ENCODE data around the gene KMT5B. TPM values are rescaled to one million over a fixed set of nuclear protein-coding genes. Genes with fewer than 3 reads are reported as not detected.

Gene KMT5B
- total RNA-seq, 1 experiment from 2014 or later = 17.7 TPM

DNA sequence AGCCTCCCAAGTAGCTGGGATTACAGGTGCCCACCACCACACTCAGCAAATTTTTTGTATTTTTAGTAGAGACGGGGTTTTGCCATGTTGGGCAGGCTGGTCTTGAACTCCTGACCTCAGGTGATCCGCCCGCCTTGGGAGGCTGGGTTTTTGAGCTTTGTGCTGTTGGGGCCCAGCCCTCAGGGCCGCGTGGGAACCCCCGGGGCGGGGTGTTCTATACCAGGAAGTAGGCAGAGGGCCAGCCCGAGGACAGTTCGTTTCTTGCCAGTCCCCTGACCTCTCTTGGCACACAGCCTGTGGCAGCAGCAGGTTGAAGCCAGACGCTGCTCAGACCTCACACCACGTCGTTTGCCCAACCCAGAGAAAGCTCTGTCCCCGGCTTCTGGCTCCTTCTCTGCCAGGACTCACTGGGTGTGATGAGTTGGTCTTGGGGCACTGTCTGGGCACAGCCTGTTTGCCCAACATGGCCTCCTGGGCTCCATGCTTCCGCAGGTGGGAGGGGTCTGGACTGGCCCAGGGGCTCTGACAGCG, 67.0 kb downstream of the KMT5B start:
- peak; percentile 33 for DNase-seq (ENCODE audit: low read depth)

DNA sequence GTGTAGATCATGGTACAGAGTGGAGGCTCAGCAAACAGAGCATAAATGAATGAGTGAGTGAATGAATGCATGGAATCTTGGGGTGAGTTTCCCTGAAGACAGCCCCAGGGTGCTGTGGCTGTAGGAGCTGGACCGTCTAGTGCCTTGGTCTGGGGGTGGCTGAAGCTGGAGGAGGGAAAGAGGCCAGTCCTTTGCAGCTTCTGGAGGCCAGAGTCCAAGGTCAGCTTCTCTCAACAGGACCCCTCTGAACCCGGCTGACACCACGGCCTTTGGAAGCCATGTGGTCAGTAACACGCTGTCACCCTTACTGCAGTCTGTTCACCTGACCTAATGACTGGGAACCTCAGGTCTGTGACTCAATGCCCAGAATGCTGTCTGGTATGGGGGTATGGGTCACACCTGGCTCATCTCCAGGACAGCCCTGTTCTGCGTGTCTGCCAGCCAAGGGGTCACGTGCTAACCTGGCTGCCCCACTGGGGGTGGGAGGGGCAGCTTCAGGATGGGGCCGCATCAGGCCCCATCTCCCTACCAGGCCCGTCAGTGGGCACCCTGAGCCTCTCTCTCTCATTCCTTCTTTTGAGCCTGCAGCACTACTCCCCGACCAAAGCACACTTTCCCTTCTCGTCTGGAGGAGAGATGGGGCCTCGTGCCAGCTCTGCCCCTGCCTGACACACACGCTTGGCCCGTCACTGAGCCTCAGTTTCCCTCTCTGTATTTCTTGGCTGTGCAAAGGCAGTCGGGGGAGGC, 67.8 kb downstream of the KMT5B start:
- no peak for DNase-seq (ENCODE audit: low read depth)

DNA sequence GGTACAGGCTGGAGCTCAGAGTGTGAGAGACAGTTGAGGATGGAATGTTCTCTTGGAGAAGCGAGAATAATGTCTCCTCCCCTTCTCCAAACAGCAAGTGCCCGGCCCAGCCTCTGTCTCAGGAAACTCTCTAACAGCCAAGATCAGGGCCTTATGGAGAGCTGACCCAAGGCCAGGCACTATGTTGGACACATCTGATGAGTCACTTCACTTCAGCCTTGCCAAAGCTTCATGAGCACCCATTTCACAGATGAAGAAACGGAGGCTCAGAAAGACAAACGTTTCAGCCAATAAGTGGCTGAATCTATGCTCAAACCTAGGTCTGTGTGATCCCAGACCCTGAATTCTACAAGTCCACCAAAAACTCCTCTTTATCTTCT, 69.8 kb downstream of the KMT5B start:
- DNase-seq (ENCODE audit: low read depth) = no peak

DNA sequence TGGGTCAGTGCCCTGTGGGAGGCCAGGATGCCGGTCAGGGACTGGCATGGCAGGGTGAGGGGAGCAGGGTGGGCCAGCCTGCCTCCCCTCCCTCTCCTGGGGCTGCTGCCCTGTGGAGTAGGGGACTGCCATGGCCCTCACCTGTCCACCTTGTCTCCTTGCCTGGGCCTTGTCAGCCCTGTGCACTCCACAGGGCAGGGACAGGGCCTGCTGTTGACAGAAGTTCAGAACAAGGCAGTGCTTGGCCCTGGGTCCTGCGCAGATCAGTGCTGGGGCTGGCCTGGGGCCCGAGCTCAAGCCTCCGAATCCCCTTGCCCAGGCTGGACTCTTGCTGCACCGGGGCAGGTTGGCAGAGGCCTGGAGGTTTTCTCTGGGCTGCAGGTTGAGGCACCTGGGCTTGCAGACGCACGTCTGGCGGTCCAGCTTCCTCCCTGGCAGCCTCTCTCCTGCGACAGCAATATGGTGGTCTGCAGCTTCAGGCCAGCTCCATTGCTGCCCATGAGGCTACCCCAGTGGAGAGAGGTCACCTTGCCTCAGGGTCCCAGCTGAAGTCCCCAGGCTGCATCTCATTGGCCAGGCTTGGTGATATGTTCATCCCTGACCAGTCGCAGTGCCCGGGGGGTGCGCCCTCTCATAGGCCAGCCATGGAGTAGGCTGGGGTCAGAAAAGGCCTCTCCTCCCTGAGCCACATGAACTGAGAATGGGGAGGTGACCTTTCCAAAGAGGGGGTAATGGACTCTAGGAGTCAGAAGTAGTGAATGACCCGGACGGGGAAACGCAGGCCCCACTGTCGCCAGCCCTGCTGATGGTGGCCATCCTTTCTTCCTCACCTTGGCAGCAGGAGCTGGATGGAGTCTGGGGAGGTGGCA, 70.4 kb downstream of the KMT5B start:
- DNase-seq (ENCODE audit: low read depth) = no peak

DNA sequence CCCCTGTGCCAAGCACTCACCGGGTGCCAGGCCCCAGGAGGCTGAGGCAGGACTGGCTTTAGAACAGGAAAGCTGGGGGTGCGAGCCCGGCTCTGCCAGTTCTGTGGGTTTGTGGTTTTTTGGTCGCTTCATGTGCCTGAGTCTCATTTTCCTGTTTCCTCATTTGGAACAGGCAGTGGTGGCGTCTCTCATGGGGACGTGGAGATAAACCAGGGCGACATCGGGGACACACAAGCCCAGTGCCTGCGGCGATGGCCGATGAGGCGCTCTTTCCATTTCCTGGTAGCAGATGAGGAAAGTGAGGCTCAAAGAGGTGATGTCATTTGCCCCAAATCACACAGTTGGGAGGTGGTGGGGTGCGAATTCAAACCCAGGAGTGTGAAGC, 71.1 kb downstream of the KMT5B start:
- DNase-seq (ENCODE audit: low read depth) = no peak

DNA sequence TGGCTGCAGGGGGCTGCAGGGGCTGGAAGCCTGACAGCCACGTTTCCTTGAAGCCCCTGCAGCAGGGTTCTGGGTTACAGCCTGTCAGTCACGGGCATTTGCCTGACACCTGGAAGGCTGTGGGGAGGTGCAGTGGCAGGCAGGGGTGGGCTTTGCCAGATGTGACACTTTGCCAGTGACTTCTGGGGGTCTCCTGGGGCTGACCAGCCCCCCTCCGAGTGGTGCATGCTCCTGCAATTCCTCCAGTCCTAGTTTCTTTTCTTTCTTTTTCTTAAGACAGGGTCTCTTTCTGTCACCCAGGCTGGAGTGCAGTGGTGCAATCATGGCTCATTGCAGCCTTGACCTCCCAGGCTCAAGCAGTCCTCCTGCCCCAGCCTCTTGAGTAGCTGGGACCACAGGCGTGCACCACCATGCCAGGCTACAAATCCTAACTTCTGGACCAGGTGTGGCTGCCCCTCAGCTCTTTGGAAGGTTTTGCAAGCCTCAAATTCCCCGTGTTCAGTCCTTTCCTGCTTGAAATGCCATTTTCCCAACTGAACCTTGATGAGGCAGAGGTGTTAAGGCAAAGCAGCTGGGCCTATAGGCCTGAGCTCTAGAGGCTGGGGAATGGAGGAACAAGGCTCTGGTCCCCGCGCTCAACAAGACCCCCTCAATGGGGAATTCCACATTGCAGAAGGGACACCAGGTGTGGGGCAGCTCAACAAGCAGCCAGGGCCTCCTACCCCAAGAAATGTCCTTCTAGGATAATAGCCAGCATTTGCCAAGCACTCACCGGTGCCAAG, 71.7 kb downstream of the KMT5B start:
- no peak for DNase-seq (ENCODE audit: low read depth)

DNA sequence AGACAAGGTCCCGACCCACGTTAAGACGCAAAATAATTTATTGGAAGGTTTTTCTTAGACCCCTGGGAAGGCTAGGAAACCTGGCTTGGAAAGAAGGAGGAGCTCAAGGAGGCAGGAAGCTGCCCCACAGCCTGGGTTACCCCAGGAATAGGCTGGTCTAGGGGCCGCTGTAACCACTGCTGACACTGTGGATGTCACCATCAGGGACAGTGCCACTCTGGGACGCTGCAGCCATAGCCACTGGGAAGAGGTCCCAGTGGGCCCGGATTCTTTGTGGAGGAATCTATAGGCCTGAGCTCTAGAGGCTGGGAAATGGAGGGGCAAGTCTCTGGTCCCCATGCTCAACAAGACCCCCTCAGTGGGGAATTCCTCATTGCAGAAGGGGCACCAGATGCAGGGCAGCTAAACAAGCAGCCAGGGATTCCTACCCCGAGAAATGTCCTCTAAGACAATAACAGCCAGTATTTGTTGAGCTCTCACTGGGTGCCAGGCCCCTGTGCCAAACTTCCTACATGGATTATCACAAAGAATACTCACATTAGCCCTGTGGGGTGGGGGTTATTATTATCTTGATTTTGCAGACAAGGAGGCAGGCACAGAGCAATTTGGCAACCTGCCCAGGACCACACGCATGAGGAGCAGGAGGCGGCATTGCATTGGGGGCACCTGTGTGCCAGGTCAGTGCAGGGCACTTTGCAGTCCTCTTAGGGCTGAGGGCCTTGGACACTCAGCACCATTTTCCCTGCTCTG, 72.4 kb downstream of the KMT5B start:
- DNase-seq (ENCODE audit: low read depth) = no peak

DNA sequence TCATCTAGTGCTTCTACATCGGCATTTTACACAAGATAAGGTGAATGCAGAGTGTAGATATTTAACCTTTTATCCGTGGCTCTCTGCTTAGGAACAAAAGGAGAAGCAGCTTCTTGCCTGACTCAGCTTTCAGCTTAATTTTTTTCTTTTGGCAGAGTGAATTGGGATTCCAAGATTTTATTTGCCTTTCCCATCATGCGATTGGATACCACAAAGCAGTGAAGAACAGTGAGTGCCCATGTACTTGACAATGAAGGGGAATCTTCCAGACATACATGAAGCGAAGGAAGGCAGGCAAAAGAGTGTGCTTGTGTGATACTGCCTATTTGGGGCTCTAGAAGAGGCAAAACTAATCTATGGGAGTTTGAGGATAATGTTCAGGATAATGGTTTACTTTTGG, 74.9 kb downstream of the KMT5B start:
- DNase-seq (ENCODE audit: low read depth) = no peak

DNA sequence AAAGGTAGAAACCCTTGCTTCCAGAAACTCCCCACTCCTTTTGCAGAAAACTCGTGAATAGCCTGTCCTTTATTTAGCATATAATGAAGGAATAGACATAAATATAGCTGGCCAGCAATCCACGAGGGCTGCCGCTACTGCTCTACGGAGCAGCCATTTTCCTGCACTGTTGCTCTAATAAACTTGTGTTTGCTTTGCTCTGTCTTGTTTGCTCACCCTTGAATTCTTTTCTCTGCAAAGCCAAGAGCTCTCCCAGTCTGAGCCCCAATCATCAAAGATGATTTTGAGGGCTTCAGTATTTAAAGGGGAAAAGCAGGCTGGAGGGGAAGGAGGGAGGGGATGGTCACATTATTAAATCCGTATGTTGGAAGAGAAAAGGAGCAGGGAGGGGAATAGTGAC, 75.3 kb downstream of the KMT5B start:
- no peak for DNase-seq (ENCODE audit: low read depth)

DNA sequence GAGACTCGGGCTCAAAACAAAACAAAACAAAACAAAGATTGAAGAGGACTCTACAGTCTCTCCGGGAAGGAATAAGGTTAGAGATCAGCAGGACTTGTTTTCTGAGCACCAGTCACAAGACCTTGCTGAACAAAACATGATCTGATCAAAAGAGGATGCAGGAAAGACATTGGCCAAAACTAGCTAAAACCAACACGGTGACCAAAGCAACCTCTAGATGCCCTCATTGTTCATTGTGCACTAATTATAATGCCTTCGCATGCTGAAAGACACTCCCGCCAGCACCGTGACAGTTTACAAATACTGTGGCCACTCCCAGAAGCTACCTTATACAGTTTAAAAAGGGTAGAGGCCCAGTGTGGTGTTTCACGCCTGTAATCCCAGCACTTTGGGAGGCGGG, 76.2 kb downstream of the KMT5B start:
- DNase-seq (ENCODE audit: low read depth) = no peak

DNA sequence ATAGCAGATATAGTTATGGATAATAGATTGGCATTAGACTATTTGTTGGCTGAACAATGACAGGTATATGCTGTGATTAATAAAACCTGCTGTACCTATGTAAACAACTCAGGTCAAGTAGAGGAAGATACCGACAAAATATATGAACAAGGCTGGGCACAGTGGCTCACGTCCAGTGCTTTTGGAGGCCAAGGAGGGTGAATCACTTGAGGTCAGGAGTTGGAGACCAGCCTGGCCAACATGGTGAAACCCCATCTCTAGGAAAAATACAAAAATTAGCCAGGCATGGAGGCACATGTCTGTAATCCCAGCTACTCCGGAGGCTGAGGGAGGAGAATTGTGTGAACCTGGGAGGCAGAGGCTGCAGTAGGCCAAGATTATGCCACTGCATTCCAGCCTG, 77.9 kb downstream of the KMT5B start:
- DNase-seq (ENCODE audit: low read depth) = no peak

DNA sequence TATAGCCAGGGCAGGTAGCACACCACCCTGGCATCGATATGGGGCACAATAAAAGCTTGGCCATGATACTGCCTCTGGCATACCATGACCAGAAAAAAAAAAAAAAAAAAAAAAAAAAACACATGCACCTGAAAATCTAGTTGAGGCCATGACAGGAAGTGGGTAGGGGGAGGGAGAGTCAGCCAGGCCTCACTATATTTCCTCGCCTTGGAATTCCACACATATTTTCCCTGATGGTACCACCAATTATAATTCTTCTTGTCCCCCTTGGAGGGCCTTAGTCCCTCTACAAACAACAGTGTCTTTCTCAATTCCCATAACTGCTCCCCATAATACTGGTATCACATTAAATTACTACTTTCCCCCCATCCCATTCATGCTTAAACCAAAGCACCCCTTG, 79.3 kb downstream of the KMT5B start:
- no peak for DNase-seq (ENCODE audit: low read depth)

DNA sequence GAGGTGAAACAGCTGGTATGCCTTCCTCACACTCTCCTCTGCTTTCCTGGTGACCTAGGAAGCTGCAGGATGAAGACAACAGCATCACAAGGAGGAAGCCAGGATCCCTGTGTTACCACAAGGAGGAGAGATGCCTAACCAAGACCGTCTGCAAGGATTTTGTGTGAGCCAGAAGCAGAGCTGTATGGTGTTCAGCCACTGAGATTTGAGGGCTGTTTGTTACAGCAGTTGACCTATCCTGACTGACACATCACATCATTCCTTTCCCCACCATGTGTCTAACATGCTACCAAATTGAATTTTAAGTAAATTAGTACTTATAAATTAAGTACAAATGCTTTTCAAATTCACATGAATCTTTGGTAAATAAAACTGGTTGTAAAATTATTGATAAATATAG, 83.0 kb downstream of the KMT5B start:
- DNase-seq (ENCODE audit: low read depth) = no peak

DNA sequence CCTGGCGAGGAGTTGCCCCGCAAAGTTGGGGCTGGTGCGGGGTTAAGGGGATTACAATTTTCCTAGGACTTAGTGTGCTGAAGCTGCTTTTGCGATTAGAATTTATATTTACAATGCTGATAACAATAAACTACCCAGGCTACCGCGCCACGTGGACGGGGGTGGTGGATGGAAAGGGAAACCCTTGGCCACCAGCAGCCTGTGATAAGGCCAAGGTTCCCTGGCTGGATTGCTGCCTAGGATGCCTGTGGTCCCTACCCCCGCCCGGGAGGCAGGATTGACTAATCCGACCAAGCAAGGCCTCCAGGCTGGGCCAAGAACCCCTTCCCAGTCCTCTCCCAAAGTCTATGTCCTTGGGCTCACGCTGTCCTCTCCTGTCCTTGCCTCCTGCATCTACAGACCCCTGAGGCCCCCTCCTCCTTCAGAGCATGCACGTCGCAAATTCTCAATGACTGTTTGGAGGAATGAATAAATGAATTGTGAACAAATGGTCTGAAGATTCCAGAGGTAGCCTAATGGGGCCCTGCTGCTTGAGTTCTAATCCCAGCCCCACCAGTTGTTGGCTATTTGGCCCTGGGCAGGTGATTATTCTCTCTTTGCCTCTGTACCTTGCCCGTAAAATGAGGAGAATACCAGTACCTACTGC, 84.3 kb downstream of the KMT5B start:
- DNase-seq (ENCODE audit: low read depth) = peak; percentile 49

DNA sequence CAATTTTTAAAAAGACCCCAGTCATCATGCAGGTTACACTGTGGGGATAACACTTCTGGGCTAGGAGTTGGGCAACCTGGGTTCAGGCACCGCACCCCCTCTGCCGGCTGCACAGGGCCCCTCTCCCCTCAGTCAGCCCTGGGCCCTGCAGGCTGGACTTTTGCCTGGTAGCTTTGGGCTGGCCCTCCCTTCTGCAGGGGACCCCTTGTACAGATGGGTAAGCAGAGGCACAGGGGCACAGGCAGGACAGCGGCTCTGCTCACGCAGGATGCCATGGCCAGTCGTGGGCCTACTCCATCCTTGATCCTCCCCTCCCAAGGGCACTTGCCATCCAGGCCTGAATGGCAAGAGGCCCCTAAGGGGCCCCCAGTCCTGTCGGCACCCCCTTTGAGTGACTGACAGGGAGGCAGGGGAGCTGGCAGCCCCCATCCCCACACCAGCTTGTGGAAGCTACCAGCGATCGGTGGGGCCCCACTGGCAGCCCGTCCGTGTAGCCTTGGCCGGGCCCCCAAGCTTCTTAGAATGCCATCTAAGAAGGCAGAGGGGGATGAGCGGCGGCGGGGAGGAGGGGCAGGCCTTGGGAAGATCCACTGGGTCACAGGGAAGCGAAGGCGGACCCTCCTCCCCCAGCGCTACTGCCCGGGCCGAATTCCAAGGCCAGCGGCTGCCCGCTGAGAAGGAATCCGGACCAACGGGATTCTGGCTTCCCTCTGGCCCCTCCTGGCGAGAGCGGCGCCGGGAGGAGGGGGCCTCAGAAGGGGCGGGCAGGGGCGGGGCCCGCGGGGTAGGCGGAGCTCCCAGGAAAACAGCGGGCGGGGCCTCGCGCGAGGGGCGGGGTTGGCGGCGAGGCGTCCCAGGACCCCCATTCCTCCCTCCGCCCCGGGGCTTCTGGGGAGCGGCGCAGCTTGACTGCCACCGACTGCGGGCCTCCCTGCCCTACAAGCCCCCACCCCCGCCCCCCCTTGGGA, 85.1 kb downstream of the KMT5B start:
- peak; percentile 32 for DNase-seq (ENCODE audit: low read depth)

DNA sequence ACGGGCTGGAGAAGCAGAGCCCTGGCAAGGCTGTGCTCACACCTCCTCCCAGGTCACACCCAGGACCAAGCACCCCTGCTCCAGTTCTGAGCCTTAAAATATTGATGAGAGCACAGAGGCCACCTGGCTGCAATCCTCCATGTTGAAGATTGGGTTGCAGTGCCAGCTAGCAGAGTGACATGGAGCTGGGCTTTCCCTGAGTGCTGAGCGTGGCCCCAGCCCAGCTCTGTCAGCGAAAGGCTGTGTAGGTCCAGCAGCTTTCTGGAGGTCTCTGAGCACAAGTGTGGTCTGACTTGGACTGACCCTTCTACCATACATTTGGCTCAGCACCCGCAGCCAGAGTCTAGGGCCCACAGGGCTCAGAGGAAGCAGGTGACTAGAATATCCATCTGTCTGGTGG, 87.9 kb downstream of the KMT5B start:
- no peak for DNase-seq (ENCODE audit: low read depth)

DNA sequence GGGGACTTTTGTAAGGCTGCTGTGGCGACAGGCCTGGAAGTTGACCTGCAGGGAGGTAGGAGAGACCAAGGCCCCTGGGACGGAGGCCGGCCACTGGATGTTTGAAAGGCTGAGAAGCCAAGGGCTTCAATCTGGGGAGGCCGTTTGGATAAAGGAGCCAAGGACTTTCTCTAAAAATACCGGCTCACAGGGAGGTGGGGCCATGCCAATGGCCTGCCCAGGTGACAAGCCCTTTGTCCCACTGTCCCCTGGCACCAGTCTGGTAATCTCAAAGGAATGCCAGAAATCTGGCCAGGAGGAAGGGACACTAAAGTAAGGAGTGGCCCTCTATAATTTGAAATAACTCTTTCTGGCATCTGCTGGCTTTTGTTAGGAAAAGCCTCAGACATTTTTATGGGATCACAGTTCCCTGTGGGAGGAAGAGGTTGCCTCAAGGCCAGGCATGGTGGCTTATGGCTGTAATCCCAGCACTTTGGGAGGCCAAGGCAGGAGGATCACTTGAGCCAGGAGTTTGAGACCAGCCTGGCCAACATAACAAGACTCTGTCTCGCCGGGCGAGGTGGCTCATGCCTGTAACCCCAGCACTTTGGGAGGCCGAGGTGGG, 90.1 kb downstream of the KMT5B start:
- no peak for DNase-seq (ENCODE audit: low read depth)

DNA sequence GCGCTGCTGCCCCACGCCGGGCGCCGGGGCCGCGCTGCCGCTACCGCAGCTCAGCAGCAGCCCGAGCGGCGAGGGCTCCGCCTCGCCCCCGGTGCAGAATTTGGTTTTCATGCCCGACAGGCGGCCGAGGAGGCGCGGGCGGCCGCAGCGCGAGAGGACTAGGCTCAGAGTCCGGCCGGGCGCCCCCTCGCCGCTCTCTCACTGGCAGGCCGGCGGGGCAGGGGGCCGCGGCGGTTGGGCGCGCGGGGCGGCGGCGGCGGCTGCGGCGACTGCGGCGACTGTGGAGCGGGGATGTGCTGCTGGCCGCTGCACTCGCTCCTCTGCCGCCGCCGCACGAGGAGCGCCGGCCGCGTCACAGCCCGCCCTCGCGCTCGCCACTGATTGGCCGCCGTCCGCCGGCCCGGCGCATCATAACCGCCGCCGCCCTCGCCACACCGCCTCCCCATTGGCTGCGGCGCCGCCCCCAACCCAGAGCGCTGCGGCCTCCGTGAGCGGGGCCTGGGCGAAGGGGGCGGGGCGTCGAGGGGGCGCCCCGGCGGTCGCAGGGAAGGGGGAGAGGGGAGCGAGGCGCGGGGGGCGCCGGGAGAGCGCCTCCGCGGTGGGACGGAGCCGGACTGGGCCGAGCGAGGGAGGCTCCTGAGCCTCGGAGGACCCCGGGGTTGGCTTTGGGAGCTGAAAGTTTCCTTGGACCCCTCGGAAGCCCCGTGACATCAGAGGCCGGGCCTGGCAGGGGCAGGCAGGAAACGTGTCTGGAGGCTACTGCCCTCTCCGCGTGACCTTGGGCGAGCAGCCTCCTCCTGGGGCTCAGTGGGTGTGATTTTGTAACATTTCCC, 91.8 kb downstream of the KMT5B start, which contains the start of gene CHKA:
CHKA (minus strand) TSS at position 322 of the 833 bp plus-strand sequence; CDS start at position 111, 211 bp downstream.
- peak; percentile 90 for DNase-seq (ENCODE audit: low read depth)
